ENCODE results near the gene PTCD3.

PTCD3 gene

GRCh38 chr2:86073225-86073624 is 32.8 kb upstream of the PTCD3 start:
- TF ChIP-seq, protein P1, sequence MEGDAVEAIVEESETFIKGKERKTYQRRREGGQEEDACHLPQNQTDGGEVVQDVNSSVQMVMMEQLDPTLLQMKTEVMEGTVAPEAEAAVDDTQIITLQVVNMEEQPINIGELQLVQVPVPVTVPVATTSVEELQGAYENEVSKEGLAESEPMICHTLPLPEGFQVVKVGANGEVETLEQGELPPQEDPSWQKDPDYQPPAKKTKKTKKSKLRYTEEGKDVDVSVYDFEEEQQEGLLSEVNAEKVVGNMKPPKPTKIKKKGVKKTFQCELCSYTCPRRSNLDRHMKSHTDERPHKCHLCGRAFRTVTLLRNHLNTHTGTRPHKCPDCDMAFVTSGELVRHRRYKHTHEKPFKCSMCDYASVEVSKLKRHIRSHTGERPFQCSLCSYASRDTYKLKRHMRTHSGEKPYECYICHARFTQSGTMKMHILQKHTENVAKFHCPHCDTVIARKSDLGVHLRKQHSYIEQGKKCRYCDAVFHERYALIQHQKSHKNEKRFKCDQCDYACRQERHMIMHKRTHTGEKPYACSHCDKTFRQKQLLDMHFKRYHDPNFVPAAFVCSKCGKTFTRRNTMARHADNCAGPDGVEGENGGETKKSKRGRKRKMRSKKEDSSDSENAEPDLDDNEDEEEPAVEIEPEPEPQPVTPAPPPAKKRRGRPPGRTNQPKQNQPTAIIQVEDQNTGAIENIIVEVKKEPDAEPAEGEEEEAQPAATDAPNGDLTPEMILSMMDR (IDR thresholded peaks at IDR 0.05; ENCODE audit: extremely low read depth, missing control alignments): no peak
- no peak for DNase-seq (ENCODE audit: low spot score)

- no peak for DNase-seq (ENCODE audit: low spot score)
- TF ChIP-seq, protein P1 (IDR thresholded peaks at IDR 0.05; ENCODE audit: extremely low read depth, missing control alignments): no peak
Measured at GRCh38 chr2:86074256-86074655, 31.8 kb upstream of the PTCD3 start.

- DNase-seq (ENCODE audit: low spot score): no peak
- TF ChIP-seq, protein P1 (IDR thresholded peaks at IDR 0.05; ENCODE audit: extremely low read depth, missing control alignments): no peak
Measured at GRCh38 chr2:86074811-86075210, 31.2 kb upstream of the PTCD3 start.

GRCh38 chr2:86075886-86076285 is 30.1 kb upstream of the PTCD3 start:
- TF ChIP-seq, protein P1 (IDR thresholded peaks at IDR 0.05; ENCODE audit: extremely low read depth, missing control alignments): no peak
- no peak for DNase-seq (ENCODE audit: low spot score)

DNA sequence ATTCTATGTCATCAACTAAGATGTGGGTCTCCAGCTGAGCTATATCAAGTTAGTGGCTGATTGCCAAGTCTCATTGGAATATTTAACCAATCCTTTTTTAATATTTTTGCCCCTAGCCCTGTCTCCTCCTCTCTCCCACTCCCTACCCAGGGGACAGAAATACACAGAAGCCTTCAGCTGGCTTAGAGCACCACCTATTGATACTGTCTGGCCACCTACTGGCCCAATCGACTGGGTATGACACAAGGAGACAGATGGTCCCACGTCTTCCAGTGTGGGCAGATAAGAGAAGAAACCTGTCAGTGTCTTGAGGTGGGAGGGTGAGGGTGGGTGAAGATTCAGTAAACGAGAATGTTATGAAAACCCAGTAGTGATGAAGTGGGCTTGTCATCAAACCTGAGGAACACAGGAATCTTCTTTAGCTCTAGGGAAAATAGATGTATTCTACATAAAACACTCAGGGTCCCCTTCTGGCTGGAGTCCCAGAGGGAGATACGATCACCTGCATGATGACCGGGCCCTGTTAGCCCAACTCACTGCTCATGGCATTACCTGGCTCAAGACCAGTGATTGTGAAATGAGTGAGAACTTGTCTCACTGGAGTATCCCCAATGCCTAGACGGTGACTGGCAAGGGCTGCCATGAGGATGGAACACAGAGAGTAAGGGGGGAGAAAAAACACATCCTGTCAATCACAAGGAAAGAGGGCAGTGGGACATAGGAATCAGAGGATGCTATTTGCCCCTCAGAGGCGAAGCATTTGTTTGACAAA is 27.1 kb upstream of the PTCD3 start:
- TF ChIP-seq, protein P1 (IDR thresholded peaks at IDR 0.05; ENCODE audit: extremely low read depth, missing control alignments): peak; percentile 20
- DNase-seq (ENCODE audit: low spot score): peak; percentile 28

DNA sequence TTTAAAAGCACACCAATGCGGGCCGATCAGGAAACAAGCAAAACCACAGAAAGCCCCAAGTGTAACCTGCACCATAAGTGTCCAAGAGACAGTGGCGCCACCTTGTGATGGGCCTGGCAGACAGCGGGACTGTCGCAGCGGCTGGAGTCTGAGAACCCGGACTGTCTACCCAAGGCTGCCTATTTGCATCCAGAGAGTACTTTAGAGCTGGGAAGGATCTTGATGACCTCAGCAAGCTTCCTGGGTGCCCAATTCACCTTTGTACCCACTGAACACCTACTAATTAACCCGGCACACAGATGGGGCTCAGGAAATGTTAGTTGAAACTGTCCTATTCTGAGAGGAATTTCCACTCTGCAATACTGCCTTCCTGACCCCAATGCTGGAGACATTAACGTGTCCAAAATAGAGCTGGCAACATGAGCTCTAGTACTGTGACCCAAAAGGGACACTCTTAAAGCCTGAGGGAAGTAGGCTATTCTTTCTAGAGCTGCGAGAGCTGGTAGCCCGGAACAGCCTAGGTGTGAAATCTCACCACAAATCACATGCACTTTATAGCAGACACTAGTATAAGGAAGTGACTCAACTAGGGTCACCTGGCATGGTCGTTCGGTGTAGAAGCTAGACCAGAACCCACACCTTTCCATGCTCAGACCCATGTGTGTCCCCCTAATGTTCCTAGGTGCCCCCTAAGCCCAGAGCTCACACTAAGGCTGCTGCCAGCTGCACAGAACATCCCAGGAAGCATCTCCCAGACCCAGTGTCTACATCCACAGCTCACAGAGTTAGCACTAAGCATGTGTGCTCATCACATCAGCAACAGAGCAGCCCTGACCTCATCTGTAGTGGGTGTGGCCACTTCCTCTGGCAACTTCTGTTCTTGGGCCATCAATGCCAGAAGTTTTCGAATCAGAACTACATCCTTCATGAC is 25.8 kb upstream of the PTCD3 start:
- peak; percentile 62 for DNase-seq (ENCODE audit: low spot score)
- TF ChIP-seq, protein P1 (IDR thresholded peaks at IDR 0.05; ENCODE audit: extremely low read depth, missing control alignments): peak; percentile 82

GRCh38 chr2:86081724-86082123 is 24.3 kb upstream of the PTCD3 start:
- no peak for DNase-seq (ENCODE audit: low spot score)
- TF ChIP-seq, protein P1 (IDR thresholded peaks at IDR 0.05; ENCODE audit: extremely low read depth, missing control alignments): no peak

Data from GM20000 (cell line).